ENCODE data around the gene PMPCB.

GRCh38 chr7:103299660-103300059 lies 2.4 kb downstream of the PMPCB start:
- TF ChIP-seq, protein P1, sequence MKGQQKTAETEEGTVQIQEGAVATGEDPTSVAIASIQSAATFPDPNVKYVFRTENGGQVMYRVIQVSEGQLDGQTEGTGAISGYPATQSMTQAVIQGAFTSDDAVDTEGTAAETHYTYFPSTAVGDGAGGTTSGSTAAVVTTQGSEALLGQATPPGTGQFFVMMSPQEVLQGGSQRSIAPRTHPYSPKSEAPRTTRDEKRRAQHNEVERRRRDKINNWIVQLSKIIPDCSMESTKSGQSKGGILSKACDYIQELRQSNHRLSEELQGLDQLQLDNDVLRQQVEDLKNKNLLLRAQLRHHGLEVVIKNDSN (CRISPR knock-in tag; IDR thresholded peaks at IDR 0.05) = no peak
- no peak for TF ChIP-seq ZNF416 (CRISPR knock-in tag; IDR thresholded peaks at IDR 0.05)
- TF ChIP-seq ATF3 (CRISPR knock-in tag; conservative IDR thresholded peaks at IDR 0.05) = no peak
- TF ChIP-seq, protein P2, sequence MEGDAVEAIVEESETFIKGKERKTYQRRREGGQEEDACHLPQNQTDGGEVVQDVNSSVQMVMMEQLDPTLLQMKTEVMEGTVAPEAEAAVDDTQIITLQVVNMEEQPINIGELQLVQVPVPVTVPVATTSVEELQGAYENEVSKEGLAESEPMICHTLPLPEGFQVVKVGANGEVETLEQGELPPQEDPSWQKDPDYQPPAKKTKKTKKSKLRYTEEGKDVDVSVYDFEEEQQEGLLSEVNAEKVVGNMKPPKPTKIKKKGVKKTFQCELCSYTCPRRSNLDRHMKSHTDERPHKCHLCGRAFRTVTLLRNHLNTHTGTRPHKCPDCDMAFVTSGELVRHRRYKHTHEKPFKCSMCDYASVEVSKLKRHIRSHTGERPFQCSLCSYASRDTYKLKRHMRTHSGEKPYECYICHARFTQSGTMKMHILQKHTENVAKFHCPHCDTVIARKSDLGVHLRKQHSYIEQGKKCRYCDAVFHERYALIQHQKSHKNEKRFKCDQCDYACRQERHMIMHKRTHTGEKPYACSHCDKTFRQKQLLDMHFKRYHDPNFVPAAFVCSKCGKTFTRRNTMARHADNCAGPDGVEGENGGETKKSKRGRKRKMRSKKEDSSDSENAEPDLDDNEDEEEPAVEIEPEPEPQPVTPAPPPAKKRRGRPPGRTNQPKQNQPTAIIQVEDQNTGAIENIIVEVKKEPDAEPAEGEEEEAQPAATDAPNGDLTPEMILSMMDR (IDR thresholded peaks at IDR 0.05) = no peak
- TF ChIP-seq NR1H2 (CRISPR knock-in tag; IDR thresholded peaks at IDR 0.05) = no peak
- TF ChIP-seq ZSCAN18 (CRISPR knock-in tag; IDR thresholded peaks at IDR 0.05) = no peak
- no peak for TF ChIP-seq ATF1 (CRISPR knock-in tag; IDR thresholded peaks at IDR 0.05)
- no peak for TF ChIP-seq ESRRA (CRISPR knock-in tag; IDR thresholded peaks at IDR 0.05; ENCODE audit: borderline replicate concordance)
- no peak for TF ChIP-seq MYBL2 (CRISPR knock-in tag; IDR thresholded peaks at IDR 0.05)
- no peak for TF ChIP-seq CREB1 (CRISPR knock-in tag; IDR thresholded peaks at IDR 0.05)
- TF ChIP-seq, protein P3, sequence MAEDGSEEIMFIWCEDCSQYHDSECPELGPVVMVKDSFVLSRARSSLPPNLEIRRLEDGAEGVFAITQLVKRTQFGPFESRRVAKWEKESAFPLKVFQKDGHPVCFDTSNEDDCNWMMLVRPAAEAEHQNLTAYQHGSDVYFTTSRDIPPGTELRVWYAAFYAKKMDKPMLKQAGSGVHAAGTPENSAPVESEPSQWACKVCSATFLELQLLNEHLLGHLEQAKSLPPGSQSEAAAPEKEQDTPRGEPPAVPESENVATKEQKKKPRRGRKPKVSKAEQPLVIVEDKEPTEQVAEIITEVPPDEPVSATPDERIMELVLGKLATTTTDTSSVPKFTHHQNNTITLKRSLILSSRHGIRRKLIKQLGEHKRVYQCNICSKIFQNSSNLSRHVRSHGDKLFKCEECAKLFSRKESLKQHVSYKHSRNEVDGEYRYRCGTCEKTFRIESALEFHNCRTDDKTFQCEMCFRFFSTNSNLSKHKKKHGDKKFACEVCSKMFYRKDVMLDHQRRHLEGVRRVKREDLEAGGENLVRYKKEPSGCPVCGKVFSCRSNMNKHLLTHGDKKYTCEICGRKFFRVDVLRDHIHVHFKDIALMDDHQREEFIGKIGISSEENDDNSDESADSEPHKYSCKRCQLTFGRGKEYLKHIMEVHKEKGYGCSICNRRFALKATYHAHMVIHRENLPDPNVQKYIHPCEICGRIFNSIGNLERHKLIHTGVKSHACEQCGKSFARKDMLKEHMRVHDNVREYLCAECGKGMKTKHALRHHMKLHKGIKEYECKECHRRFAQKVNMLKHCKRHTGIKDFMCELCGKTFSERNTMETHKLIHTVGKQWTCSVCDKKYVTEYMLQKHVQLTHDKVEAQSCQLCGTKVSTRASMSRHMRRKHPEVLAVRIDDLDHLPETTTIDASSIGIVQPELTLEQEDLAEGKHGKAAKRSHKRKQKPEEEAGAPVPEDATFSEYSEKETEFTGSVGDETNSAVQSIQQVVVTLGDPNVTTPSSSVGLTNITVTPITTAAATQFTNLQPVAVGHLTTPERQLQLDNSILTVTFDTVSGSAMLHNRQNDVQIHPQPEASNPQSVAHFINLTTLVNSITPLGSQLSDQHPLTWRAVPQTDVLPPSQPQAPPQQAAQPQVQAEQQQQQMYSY (CRISPR knock-in tag; IDR thresholded peaks at IDR 0.05) = no peak
